ENCODE results near the gene KIR3DL2.
"Not testable (repeated sequence)": the region's sequence is repeated elsewhere in the genome, so short reads cannot be mapped to it uniquely, and the experiment has no call there.

The KIR3DL2 gene

DNA sequence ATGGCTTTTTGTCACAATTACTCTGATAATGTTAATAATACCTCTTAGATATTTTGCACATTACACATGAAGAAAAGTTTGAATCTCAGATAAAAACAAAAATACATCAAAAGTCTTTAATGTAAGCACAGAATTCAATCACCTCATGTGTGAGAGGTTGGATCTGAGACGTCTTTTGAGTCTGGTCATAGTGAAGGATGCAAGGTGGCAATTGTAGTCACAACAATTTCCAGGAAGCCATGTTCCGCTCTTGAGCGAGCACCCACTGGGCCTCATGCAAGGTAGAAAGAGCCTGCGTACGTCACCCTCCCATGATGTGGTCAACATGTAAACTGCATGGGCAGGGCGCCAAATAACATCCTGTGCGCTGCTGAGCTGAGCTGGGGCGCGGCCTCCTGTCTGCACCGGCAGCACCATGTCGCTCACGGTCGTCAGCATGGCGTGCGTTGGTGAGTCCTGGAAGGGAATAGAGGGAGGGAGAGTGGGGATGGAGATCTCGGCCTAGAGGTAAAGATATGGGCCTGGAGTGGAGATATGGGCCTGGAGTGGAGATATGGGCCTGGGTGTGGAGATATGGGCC is at the start of gene KIR3DL2:
Gene KIR3DL2 (plus strand): TSS at position 383 of the 580 bp plus-strand sequence. CDS start 33 bp downstream, at position 416.
- not testable (repeated sequence) for DNase-seq (ENCODE audit: low read depth); H3K4me3 ChIP-seq (ENCODE audit: control insufficient read depth, low read depth, low read length)

GRCh38 chr19:54803410-54803809 is 46.8 kb upstream of the KIR3DL2 start, which contains the start of gene KIR2DL4:
Gene KIR2DL4, plus strand, starts transcription at chr19:54803610. Its CDS starts 42 bp downstream, at chr19:54803652.
- no peak within 1 kb of the TSS for H3K4me3 ChIP-seq (ENCODE audit: control insufficient read depth, low read depth, low read length)
- TF ChIP-seq, protein P1, sequence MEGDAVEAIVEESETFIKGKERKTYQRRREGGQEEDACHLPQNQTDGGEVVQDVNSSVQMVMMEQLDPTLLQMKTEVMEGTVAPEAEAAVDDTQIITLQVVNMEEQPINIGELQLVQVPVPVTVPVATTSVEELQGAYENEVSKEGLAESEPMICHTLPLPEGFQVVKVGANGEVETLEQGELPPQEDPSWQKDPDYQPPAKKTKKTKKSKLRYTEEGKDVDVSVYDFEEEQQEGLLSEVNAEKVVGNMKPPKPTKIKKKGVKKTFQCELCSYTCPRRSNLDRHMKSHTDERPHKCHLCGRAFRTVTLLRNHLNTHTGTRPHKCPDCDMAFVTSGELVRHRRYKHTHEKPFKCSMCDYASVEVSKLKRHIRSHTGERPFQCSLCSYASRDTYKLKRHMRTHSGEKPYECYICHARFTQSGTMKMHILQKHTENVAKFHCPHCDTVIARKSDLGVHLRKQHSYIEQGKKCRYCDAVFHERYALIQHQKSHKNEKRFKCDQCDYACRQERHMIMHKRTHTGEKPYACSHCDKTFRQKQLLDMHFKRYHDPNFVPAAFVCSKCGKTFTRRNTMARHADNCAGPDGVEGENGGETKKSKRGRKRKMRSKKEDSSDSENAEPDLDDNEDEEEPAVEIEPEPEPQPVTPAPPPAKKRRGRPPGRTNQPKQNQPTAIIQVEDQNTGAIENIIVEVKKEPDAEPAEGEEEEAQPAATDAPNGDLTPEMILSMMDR (conservative IDR thresholded peaks at IDR 0.05; ENCODE audit: control insufficient read depth, insufficient read depth, low read depth, low read length) = no peak
- no peak for DNase-seq (ENCODE audit: low read depth)

- H3K4me3 ChIP-seq (ENCODE audit: control insufficient read depth, low read depth, low read length) = no peak overlapping the region
- TF ChIP-seq, protein P1 (conservative IDR thresholded peaks at IDR 0.05; ENCODE audit: control insufficient read depth, insufficient read depth, low read depth, low read length) = no peak
- no peak for DNase-seq (ENCODE audit: low read depth)
Measured at GRCh38 chr19:54804101-54804500, 46.1 kb upstream of the KIR3DL2 start.

DNA sequence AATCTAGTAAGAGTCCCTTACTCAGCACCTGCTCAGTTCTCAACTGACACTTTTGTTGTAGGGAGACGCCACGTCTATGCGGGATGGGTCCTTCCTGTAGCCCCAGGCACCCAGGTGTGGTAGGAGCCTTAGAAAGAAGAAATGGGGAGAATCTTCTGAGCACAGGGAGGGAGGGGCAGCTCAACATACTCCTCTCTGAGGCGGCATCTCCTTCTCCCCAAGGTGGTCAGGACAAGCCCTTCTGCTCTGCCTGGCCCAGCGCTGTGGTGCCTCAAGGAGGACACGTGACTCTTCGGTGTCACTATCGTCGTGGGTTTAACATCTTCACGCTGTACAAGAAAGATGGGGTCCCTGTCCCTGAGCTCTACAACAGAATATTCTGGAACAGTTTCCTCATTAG is 45.7 kb upstream of the KIR3DL2 start:
- H3K4me3 ChIP-seq (ENCODE audit: control insufficient read depth, low read depth, low read length) = no peak overlapping the region
- no peak for DNase-seq (ENCODE audit: low read depth)
- TF ChIP-seq, protein P1 (conservative IDR thresholded peaks at IDR 0.05; ENCODE audit: control insufficient read depth, insufficient read depth, low read depth, low read length) = no peak

DNA sequence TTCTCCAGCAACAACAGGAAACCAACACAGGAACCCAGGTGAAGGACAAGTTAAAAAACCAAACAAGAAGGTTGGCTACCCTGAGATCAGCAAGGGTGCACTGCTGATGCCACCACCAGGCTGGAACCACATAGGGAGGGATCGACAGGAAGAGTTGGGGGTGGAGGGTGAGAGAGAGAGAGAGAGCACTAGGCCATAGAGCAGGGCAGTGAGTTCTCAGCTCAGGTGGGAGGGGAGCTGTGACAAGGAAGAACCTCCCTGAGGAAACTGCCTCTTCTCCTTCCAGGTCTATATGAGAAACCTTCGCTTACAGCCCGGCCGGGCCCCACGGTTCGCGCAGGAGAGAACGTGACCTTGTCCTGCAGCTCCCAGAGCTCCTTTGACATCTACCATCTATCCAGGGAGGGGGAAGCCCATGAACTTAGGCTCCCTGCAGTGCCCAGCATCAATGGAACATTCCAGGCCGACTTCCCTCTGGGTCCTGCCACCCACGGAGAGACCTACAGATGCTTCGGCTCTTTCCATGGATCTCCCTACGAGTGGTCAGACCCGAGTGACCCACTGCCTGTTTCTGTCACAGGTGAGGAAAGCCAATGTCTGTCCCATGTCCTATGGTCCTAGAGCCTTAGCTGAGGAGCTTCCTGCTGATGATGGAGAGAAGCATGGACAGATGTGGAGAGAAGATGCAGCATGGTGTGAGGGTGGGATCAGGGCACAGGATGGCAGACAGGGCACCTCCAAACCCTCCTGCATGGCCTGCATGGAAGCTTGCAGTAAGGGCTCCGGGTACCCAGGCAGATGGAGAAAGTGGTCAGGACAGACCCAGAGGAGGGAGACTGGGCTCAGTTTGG is 44.4 kb upstream of the KIR3DL2 start:
- no peak overlapping the region for H3K4me3 ChIP-seq (ENCODE audit: control insufficient read depth, low read depth, low read length)
- no peak for DNase-seq (ENCODE audit: low read depth)
- TF ChIP-seq, protein P1 (conservative IDR thresholded peaks at IDR 0.05; ENCODE audit: control insufficient read depth, insufficient read depth, low read depth, low read length) = no peak

- H3K4me3 ChIP-seq (ENCODE audit: control insufficient read depth, low read depth, low read length) = no peak overlapping the region
- TF ChIP-seq, protein P1 (conservative IDR thresholded peaks at IDR 0.05; ENCODE audit: control insufficient read depth, insufficient read depth, low read depth, low read length) = no peak
- no peak for DNase-seq (ENCODE audit: low read depth)
Measured at GRCh38 chr19:54806516-54806838, 43.8 kb upstream of the KIR3DL2 start.

GRCh38 chr19:54814571-54814970 is 35.7 kb upstream of the KIR3DL2 start:
- DNase-seq (ENCODE audit: low read depth); H3K4me3 ChIP-seq (ENCODE audit: control insufficient read depth, low read depth, low read length): not testable (repeated sequence)

- not testable (repeated sequence) for H3K4me3 ChIP-seq (ENCODE audit: control insufficient read depth, low read depth, low read length)
Measured at GRCh38 chr19:54816251-54816650, 34.0 kb upstream of the KIR3DL2 start, which contains the start of gene KIR3DL1. Gene KIR3DL1, plus strand, starts transcription at chr19:54816468.

More at GRCh38 chr19:54816251-54816650, 34.0 kb upstream of the KIR3DL2 start, which contains the start of gene KIR3DL1:
- not testable (repeated sequence) for DNase-seq (ENCODE audit: low read depth)
